Neural cell (in vitro differentiated cells): ENCODE measurements around the gene TMEFF1. TPM values are rescaled to one million over a fixed set of nuclear protein-coding genes. Genes with fewer than 3 reads are reported as not detected.

Experiments
- H2AFZ ChIP-seq: fragments of 200-600, 300-800 bp; sonication (generic), shearing (Covaris generic); 2 replicates; pipeline ENCODE4 v1.6.0; 2014; ENCODE audit warnings: low read depth, mild to moderate bottlenecking, antibody characterized with exemption, low read length, moderate library complexity
- H3F3A ChIP-seq: fragments of 200-600 bp; shearing (Covaris generic); 2 replicates; pipeline ENCODE4 v1.6.1; 2016; ENCODE audit warnings: mild to moderate bottlenecking, moderate library complexity, mixed read lengths, antibody characterized with exemption, low read length; ENCODE audit not compliant: insufficient read depth, poor library complexity, severe bottlenecking
- H3K27ac ChIP-seq: fragments of 200-600, 300-800 bp; sonication (generic), shearing (Covaris generic); 2 replicates; pipeline ENCODE4 v1.5.1; 2014; ENCODE audit warnings: mild to moderate bottlenecking, low read length, moderate library complexity
- H3K27me3 ChIP-seq: fragments of 300-800, 200-600 bp; sonication (generic), shearing (Covaris generic); 2 replicates; pipeline ENCODE4 v1.6.0; 2014; ENCODE audit warnings: mild to moderate bottlenecking, low read depth, low read length, moderate library complexity; ENCODE audit not compliant: insufficient read depth
- H3K36me3 ChIP-seq: fragments of 300-800, 200-600 bp; sonication (generic), shearing (Covaris generic); 2 replicates; pipeline ENCODE4 v1.5.1; 2014; ENCODE audit warnings: mild to moderate bottlenecking, antibody characterized with exemption, low read length, moderate library complexity; ENCODE audit not compliant: insufficient read depth
- H3K4me2 ChIP-seq: fragments of 300-800, 200-600 bp; sonication (generic), shearing (Covaris generic); 2 replicates; pipeline ENCODE4 v1.6.0; 2014; ENCODE audit warnings: mild to moderate bottlenecking, low read length
- H3K4me3 ChIP-seq: fragments of 300-800, 200-600 bp; sonication (generic), shearing (Covaris generic); 2 replicates; pipeline ENCODE4 v1.5.1; 2014; ENCODE audit warnings: mild to moderate bottlenecking, low read length, moderate library complexity
- H3K79me2 ChIP-seq: fragments of 200-600 bp; shearing (Covaris generic); replicated peaks from 2 replicates; pipeline ENCODE4 v1.6.0; 2014; ENCODE audit warnings: mild to moderate bottlenecking, low read length, moderate library complexity; ENCODE audit not compliant: insufficient read depth
- H3K9ac ChIP-seq: fragments of 300-800, 200-600 bp; sonication (generic), shearing (Covaris generic); 2 replicates; pipeline ENCODE4 v1.6.1; 2016; ENCODE audit warnings: mild to moderate bottlenecking, low read length, mixed read lengths
- H3K9me2 ChIP-seq: fragments of 200-600 bp; shearing (Covaris generic); 2 replicates; pipeline ENCODE4 v1.6.1; 2016; ENCODE audit warnings: mild to moderate bottlenecking, low read length, mixed read lengths; ENCODE audit not compliant: insufficient read depth
- H3K9me3 ChIP-seq: fragments of 200-600, 300-800 bp; sonication (generic), shearing (Covaris generic); 2 replicates; pipeline ENCODE4 v1.6.1; 2016; ENCODE audit warnings: mild to moderate bottlenecking, mixed run types, low read length, moderate library complexity, mixed read lengths
- H4K20me1 ChIP-seq: fragments of 200-600 bp; shearing (Covaris generic); 2 replicates; pipeline ENCODE4 v1.6.1; 2016; ENCODE audit warnings: mild to moderate bottlenecking, mixed run types; ENCODE audit not compliant: insufficient read depth
- EP300 ChIP-seq: fragments of 450-650 bp; conservative IDR thresholded peaks from 2 replicates; pipeline ENCODE4 v1.6.1; 2014; ENCODE audit warnings: antibody characterized with exemption, mild to moderate bottlenecking, moderate library complexity; ENCODE audit not compliant: poor library complexity, severe bottlenecking
- EZH2 ChIP-seq: fragments of 200-600, 300-800 bp; shearing (Covaris generic), sonication (generic); IDR thresholded peaks from 2 replicates; pipeline ENCODE4 v1.6.1; 2014; ENCODE audit warnings: antibody characterized with exemption, low read length, borderline replicate concordance, mild to moderate bottlenecking; ENCODE audit not compliant: insufficient read depth, poor library complexity, severe bottlenecking
- MXI1 ChIP-seq: fragments of 450-650 bp; conservative IDR thresholded peaks from 2 replicates; pipeline ENCODE4 v1.6.1; 2014; ENCODE audit warnings: antibody characterized with exemption, mild to moderate bottlenecking; ENCODE audit not compliant: poor library complexity, severe bottlenecking
- POLR2AphosphoS5 ChIP-seq: IDR thresholded peaks from 2 replicates; pipeline ENCODE4 v1.6.1; 2012
- RAD21 ChIP-seq: fragments of 450-650 bp; conservative IDR thresholded peaks from 2 replicates; pipeline ENCODE4 v1.6.1; 2014; ENCODE audit warnings: antibody characterized with exemption, mild to moderate bottlenecking, moderate library complexity
- REST ChIP-seq: IDR thresholded peaks from 2 replicates; pipeline ENCODE4 v1.6.1; 2012; ENCODE audit warnings: borderline replicate concordance
- SMC3 ChIP-seq: fragments of 450-650 bp; conservative IDR thresholded peaks from 2 replicates; pipeline ENCODE4 v1.6.1; 2014; ENCODE audit warnings: antibody characterized with exemption, mild to moderate bottlenecking, moderate library complexity; ENCODE audit not compliant: poor library complexity
- TAF1 ChIP-seq: IDR thresholded peaks from 2 replicates; pipeline ENCODE4 v1.6.1; 2012; ENCODE audit warnings: low read depth
- polyA plus RNA-seq: library from polyadenylated mRNA; depleted of rRNA; stranded (reverse); fragments of >200 nt; gene quantifications from 2 replicates; pipeline ENCODE4 v1.2.3, GENCODE V29; 2014
- TF ChIP-seq, protein P1 (sequence below): fragments of 450-650 bp; IDR thresholded peaks from 2 replicates; pipeline ENCODE4 v1.5.1; 2014; ENCODE audit warnings: antibody characterized with exemption, mild to moderate bottlenecking, moderate library complexity; ENCODE audit not compliant: poor library complexity, severe bottlenecking

TMEFF1 gene
- polyA plus RNA-seq, 1 donor from 2014 or later: 273 TPM

- Histone ChIP-seq H3K79me2 (no peaks in the 10 kb centered on the region), H3K27ac (no peak overlapping the region), H4K20me1 (no peaks in the 10 kb centered on the region), H3K9ac (no peak overlapping the region), H3K9me2 (no peaks in the 10 kb centered on the region), H3K4me3 (no peak overlapping the region), H3K36me3 (no peaks in the 10 kb centered on the region), H3K4me2 (no peak overlapping the region), H3K9me3 (no peaks in the 10 kb centered on the region), H2AFZ (no peak overlapping the region), H3K27me3 (no peaks in the 10 kb centered on the region), H3F3A (no peaks in the 10 kb centered on the region)
- TF ChIP-seq MXI1: no peak
- TF ChIP-seq SMC3: no peak
- TF ChIP-seq EP300: no peak
- TF ChIP-seq REST: no peak
- TF ChIP-seq TAF1: no peak
- TF ChIP-seq, protein P1, sequence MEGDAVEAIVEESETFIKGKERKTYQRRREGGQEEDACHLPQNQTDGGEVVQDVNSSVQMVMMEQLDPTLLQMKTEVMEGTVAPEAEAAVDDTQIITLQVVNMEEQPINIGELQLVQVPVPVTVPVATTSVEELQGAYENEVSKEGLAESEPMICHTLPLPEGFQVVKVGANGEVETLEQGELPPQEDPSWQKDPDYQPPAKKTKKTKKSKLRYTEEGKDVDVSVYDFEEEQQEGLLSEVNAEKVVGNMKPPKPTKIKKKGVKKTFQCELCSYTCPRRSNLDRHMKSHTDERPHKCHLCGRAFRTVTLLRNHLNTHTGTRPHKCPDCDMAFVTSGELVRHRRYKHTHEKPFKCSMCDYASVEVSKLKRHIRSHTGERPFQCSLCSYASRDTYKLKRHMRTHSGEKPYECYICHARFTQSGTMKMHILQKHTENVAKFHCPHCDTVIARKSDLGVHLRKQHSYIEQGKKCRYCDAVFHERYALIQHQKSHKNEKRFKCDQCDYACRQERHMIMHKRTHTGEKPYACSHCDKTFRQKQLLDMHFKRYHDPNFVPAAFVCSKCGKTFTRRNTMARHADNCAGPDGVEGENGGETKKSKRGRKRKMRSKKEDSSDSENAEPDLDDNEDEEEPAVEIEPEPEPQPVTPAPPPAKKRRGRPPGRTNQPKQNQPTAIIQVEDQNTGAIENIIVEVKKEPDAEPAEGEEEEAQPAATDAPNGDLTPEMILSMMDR: no peak
- no peak for TF ChIP-seq POLR2AphosphoS5
- TF ChIP-seq RAD21: no peak
- no peak for TF ChIP-seq EZH2
Observed at GRCh38 chr9:100465274-100465673, 7.7 kb upstream of the TMEFF1 start.

DNA sequence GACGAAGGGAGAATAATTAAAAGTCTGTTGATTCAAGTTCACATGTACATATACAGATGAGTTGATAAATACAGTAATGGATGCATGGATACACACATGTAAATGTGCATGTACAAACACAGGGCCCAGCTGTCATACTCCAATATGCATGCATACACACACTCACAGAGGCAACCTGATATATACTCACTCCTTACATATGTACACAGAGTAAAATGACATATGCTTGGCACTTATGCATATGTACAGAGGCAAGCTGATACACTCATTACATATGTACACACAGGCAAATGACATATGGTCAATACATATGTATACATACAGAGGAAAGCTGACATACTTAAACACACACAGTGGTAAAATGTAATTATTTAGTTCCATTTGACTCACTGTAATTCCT, 7.2 kb upstream of the TMEFF1 start:
- TF ChIP-seq RAD21 (no peak), REST (no peak), TAF1 (no peak), POLR2AphosphoS5 (no peak), MXI1 (no peak), SMC3 (no peak), EP300 (no peak), EZH2 (no peak)
- TF ChIP-seq, protein P1: no peak
- no peaks in the 10 kb centered on the region for H3K9me2 ChIP-seq
- no peaks in the 10 kb centered on the region for H3F3A ChIP-seq
- H3K4me2 ChIP-seq: no peak overlapping the region
- H3K36me3 ChIP-seq: no peaks in the 10 kb centered on the region
- H3K9me3 ChIP-seq: no peaks in the 10 kb centered on the region
- H2AFZ ChIP-seq: no peak overlapping the region
- H3K4me3 ChIP-seq: no peak overlapping the region
- no peaks in the 10 kb centered on the region for H3K27me3 ChIP-seq
- no peaks in the 10 kb centered on the region for H4K20me1 ChIP-seq
- H3K79me2 ChIP-seq: no peaks in the 10 kb centered on the region
- no peak overlapping the region for H3K9ac ChIP-seq
- H3K27ac ChIP-seq: no peak overlapping the region
